Subcutaneous adipose tissue (tissue), 4 donors: ENCODE measurements around the gene RSPO3. TPM values are rescaled to one million over a fixed set of nuclear protein-coding genes. Genes with fewer than 3 reads are reported as not detected.

Experiments used
- CTCF ChIP-seq: fragments of 450-650 bp; IDR thresholded peaks from one replicate; pipeline ENCODE4 v1.5.1; 2016; ENCODE audit warnings: low read depth, mild to moderate bottlenecking, control low read depth, antibody characterized with exemption, moderate library complexity
- total RNA-seq, 4 donors: library from RNA; depleted of rRNA; stranded (reverse); fragments of >200 nt; gene quantifications; one replicate each; pipeline ENCODE4 v1.1.0, GENCODE V29; 2016

Gene RSPO3
- total RNA-seq: 10 to 100 TPM in 1 of 4 donors, 1 to 10 TPM in 3; 2.3 to 10.2 (median 2.5) TPM

GRCh38 chr6:127118298-127119101, at the start of gene RSPO3:
RSPO3 (plus strand) TSS chr6:127118671; CDS start chr6:127119193, 522 bp downstream.
- no peak for TF ChIP-seq CTCF

GRCh38 chr6:127069659-127070279, 48.7 kb upstream of the RSPO3 start:
- TF ChIP-seq CTCF: no peak

GRCh38 chr6:127073222-127073621, 45.2 kb upstream of the RSPO3 start:
- TF ChIP-seq CTCF: no peak

GRCh38 chr6:127076466-127076865, 42.0 kb upstream of the RSPO3 start:
- TF ChIP-seq CTCF: no peak

- TF ChIP-seq CTCF: no peak
Measured at GRCh38 chr6:127077886-127078285, 40.6 kb upstream of the RSPO3 start.

GRCh38 chr6:127078669-127079068, 39.8 kb upstream of the RSPO3 start:
- TF ChIP-seq CTCF: no peak

- no peak for TF ChIP-seq CTCF
Measured at GRCh38 chr6:127079681-127080080, 38.8 kb upstream of the RSPO3 start.
